ENCODE data around the gene PAX6.
A peak's percentile ranks its signal among the peaks of the same experiment; 100 is the strongest.

Gene PAX6

DNA sequence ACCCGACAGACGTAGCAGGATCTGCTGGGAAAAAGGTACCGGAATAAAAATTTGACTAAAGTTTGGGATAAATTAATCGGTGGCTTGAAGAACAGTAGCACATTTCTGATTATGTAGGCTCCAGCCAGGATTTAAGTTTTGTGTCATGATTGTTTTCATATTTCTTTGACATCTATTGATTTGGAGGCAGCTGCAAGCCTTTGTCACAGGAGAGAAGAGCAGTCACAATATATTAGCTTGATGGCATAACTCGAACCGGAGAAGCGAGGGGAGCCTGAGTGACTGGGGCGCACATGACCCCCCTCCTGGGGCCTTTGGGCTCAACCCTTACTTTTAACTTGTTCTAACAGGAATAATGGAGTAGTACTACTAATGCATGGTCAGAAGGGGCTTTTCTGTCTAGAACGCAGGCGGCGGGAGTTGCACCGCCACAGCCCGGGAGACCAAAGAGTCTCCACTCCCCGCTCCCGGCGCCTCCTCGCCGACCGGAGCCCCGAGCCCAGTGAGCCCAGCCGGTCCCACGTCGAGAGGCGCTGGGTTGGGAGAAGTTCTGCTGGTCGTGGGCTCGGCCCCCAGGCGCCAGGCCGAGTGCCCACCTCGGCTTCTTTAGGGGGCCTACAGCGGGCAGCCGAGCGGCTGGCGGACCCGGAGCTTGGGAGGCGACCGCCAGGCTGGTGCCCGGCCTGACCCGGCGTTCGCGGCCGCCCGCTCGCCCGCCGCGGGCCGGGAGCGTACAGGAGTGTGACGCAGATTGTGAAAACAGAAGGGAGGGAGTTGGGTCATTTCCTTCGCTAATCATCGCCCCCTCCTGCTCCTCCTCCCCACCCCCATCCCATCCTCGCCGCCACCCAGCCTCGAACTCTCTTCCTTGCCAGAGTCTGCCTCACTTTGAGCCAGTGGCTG lies 15.7 kb upstream of the PAX6 start:
- Mint-ChIP-seq H3K9me3 (no peaks in the 10 kb centered on the region), H3K36me3 (no peaks in the 10 kb centered on the region), H3K27ac (no peak overlapping the region), H3K4me3 (no peak overlapping the region), H3K27me3 (peaks cover 32% of the 10 kb centered on the region), H3K4me1 (peaks cover 4% of the 10 kb centered on the region)
- no peak for ATAC-seq (ENCODE audit: low read depth)
- no peak for DNase-seq (ENCODE audit: low spot score in 2 of 2)

- no peak for DNase-seq (ENCODE audit: low spot score in 2 of 2)
- no peak for ATAC-seq (ENCODE audit: low read depth)
- Mint-ChIP-seq H3K27me3 (peaks cover 36% of the 10 kb centered on the region), H3K36me3 (no peaks in the 10 kb centered on the region), H3K4me1 (peaks cover 4% of the 10 kb centered on the region), H3K4me3 (no peak overlapping the region), H3K9me3 (no peaks in the 10 kb centered on the region), H3K27ac (no peak overlapping the region)
Observed at GRCh38 chr11:31825838-31826484, 14.8 kb upstream of the PAX6 start.

DNA sequence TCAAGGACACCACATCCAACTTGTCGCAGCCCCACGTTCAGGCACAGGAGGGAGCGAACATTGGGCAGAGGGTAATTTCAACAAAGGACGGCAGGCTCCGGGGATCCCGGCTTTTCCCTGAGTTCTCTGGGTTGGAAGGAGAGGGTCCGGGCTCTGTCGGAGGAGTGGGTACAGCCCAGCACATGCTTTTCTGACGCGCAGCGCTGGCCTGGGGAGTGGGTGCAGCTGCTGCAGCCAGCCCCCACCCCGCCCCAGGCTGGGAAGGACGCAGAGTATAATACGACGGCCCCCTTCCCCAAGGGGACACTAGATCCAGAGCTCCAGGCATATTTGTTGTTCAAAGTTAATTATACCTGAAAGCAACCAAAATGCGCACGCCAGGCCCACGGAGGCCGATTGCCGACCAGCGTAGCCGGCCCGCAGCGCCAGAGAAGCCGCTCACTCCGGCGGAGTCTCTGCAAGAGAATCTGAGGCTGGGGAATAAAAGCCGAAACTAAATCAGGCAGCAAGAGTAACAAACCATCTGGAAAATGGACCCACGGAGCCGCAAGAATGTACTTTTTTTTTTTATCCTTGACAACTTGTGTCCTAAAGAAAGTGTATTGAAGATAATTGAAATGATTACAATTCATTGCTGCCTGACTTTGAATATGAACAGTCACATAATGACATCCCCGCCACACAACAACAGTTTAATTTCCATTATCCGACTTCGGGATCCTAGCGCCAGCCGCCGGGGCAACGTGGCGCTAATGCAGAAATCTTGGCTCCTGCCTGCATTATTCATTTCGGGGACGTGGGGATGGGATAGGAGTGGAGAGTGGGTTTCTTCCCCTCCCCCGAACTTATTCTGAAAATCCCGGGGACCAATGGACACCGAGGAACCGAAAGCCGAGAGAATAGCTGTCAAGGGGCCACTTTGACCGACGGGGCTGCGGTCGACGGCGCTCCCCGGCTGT lies 14.0 kb upstream of the PAX6 start:
- Mint-ChIP-seq H3K27ac (no peak overlapping the region), H3K4me1 (peaks cover 4% of the 10 kb centered on the region), H3K4me3 (no peak overlapping the region), H3K9me3 (no peaks in the 10 kb centered on the region), H3K36me3 (no peaks in the 10 kb centered on the region), H3K27me3 (peaks cover 36% of the 10 kb centered on the region)
- DNase-seq (ENCODE audit: low spot score in 2 of 2) (peak in 1 of 2 donors; percentile 11), ATAC-seq (ENCODE audit: low read depth) (no peak)

DNA sequence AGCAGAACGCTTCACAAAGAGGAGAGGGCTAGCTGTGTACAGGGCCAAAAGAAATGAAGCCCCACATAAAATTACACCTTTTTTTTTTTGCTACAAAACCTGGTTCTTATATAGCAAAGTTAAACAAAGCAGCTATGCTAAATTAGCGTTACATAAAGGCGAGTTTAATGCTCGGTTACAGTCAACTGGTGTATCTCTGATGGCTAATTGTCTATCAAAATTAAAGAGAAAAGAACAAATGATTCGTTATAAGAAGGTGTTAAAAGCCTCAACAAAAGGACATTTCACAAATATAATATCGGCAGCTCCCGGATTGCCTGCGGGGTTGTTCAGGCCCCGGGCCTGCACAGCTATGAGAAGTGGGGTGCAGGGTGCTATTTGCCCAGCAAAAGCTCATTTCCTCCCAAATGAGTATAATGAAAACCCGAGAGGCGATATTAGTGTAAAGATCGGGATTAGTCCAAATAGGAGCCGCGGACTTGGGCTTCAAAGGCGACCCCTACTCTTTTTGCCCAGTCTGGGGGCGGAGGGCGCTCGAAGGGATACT lies 13.3 kb upstream of the PAX6 start:
- Mint-ChIP-seq H3K36me3 (no peaks in the 10 kb centered on the region), H3K4me3 (no peak overlapping the region), H3K27ac (no peak overlapping the region), H3K27me3 (peaks cover 35% of the 10 kb centered on the region), H3K9me3 (no peaks in the 10 kb centered on the region), H3K4me1 (peaks cover 4% of the 10 kb centered on the region)
- DNase-seq (ENCODE audit: low spot score in 2 of 2) (no peak), ATAC-seq (ENCODE audit: low read depth) (no peak)

GRCh38 chr11:31823644-31824331 lies 12.7 kb upstream of the PAX6 start:
- Mint-ChIP-seq H3K9me3 (no peaks in the 10 kb centered on the region), H3K27ac (no peak overlapping the region), H3K4me3 (no peak overlapping the region), H3K27me3 (peaks cover 34% of the 10 kb centered on the region), H3K4me1 (peaks cover 4% of the 10 kb centered on the region), H3K36me3 (no peaks in the 10 kb centered on the region)
- DNase-seq (ENCODE audit: low spot score in 2 of 2), result no peak
- no peak for ATAC-seq (ENCODE audit: low read depth)

GRCh38 chr11:31822927-31823643 lies 12.0 kb upstream of the PAX6 start:
- DNase-seq (ENCODE audit: low spot score in 2 of 2) (no peak), ATAC-seq (ENCODE audit: low read depth) (no peak)
- peaks cover 4% of the 10 kb centered on the region for H3K4me1 Mint-ChIP-seq

DNA sequence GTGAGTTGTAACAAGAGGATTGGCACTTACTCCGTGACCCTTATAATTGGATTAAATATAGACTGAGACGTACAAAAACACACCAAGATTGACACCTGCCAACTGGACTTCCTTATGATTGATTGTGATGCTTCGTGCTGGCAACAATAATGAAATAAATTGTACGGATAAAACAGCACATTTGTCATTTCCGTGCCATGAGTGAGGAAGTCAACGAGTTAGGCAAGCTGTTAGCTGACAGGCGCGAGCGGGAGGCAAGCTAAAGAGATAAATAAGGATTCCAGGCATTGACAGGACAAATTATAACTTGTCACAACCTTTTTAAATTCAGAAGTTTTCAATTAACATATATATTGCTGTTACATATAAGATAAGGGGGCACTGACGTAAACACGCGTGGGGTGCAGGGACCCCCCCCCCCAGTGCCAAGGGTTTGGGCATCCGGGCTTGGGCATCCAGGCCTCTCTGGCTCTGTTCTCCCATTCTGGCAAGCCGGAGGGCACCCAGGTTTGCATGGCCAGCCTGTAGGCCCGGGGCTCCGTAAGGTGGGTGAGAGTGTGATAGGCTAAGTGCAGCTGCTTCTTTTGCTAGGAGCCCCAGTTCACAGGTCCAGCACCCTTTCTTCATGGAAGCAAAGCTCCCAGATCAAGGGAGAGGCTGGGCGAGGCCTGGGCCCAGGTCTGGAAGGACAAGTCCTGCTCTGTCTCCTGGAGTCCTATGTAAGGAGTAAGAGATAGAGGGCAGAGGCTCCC lies 11.2 kb upstream of the PAX6 start:
- H3K36me3 Mint-ChIP-seq, result no peaks in the 10 kb centered on the region
- H3K4me3 Mint-ChIP-seq, result no peak overlapping the region
- H3K27ac Mint-ChIP-seq, result no peak overlapping the region
- H3K4me1 Mint-ChIP-seq, result peaks cover 4% of the 10 kb centered on the region
- no peak for ATAC-seq (ENCODE audit: low read depth)
- H3K9me3 Mint-ChIP-seq, result no peaks in the 10 kb centered on the region
- peaks cover 28% of the 10 kb centered on the region for H3K27me3 Mint-ChIP-seq
- no peak for DNase-seq (ENCODE audit: low spot score in 2 of 2)

More at GRCh38 chr11:31822927-31823643, 12.0 kb upstream of the PAX6 start:
- H3K27ac Mint-ChIP-seq, result no peak overlapping the region
- H3K36me3 Mint-ChIP-seq, result no peaks in the 10 kb centered on the region
- H3K27me3 Mint-ChIP-seq, result peaks cover 36% of the 10 kb centered on the region
- no peak overlapping the region for H3K4me3 Mint-ChIP-seq
- no peaks in the 10 kb centered on the region for H3K9me3 Mint-ChIP-seq

DNA sequence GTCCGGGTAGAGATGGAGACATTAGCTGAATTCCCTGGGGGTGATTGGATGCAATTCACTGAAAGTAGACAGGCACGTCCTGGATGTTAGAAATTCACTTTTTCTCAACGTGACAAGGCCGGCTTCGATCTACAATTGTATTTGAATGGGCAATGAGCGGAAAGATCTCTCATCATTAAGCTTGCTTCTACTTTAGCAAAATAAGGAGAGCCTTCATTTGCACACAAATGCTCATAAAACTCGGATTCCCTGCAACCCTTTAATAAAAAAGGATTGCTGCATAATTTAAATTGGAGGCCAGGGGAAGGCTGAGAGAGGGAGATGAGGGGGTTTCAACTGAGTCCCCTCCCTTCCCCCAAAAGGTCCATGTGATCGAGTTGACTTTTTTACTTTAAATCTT lies 10.6 kb upstream of the PAX6 start:
- Mint-ChIP-seq H3K27ac (no peak overlapping the region), H3K27me3 (peaks cover 27% of the 10 kb centered on the region), H3K4me3 (no peak overlapping the region), H3K36me3 (no peaks in the 10 kb centered on the region), H3K9me3 (no peaks in the 10 kb centered on the region), H3K4me1 (peaks cover 2% of the 10 kb centered on the region)
- DNase-seq (ENCODE audit: low spot score in 2 of 2) (no peak), ATAC-seq (ENCODE audit: low read depth) (no peak)

GRCh38 chr11:31821235-31821764 lies 10.2 kb upstream of the PAX6 start:
- Mint-ChIP-seq H3K4me1 (peaks cover 2% of the 10 kb centered on the region), H3K27ac (no peak overlapping the region), H3K27me3 (peaks cover 28% of the 10 kb centered on the region), H3K9me3 (no peaks in the 10 kb centered on the region), H3K4me3 (no peak overlapping the region), H3K36me3 (no peaks in the 10 kb centered on the region)
- DNase-seq (ENCODE audit: low spot score in 2 of 2), result no peak
- no peak for ATAC-seq (ENCODE audit: low read depth)

DNA sequence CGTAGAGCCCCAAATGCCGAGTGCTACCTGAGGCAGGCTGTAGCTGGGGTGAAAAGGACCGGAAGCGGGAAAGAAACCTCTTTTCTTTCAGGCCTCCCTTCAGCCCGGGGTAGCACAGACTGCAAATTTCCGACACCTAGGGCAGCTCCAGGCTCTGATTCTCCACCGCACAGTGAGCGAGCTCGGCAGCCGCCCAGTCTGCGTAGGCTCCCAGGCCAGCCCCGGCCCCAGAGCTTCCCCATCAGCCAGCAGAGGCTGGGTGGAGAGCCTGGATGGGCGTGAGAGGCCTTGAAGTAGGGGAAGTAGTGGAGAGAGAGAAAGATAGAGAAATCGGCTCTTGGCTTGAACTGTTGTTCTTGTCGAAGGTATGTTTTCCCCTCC lies 9.3 kb upstream of the PAX6 start:
- H3K27ac Mint-ChIP-seq, result no peak overlapping the region
- H3K4me3 Mint-ChIP-seq, result no peak overlapping the region
- ATAC-seq (ENCODE audit: low read depth), result no peak
- H3K9me3 Mint-ChIP-seq, result no peaks in the 10 kb centered on the region
- DNase-seq (ENCODE audit: low spot score in 2 of 2), result no peak
- no peaks in the 10 kb centered on the region for H3K36me3 Mint-ChIP-seq
- H3K4me1 Mint-ChIP-seq, result peaks cover under 1% of the 10 kb centered on the region
- peaks cover 28% of the 10 kb centered on the region for H3K27me3 Mint-ChIP-seq

- Mint-ChIP-seq H3K4me1 (peaks cover 4% of the 10 kb centered on the region), H3K9me3 (peaks cover 2% of the 10 kb centered on the region), H3K27ac (no peak overlapping the region), H3K4me3 (no peak overlapping the region), H3K27me3 (peaks cover 31% of the 10 kb centered on the region), H3K36me3 (no peaks in the 10 kb centered on the region)
- no peak for ATAC-seq (ENCODE audit: low read depth)
- DNase-seq (ENCODE audit: low spot score in 2 of 2), result no peak
Observed at GRCh38 chr11:31819621-31820437, 8.7 kb upstream of the PAX6 start.
